ENCODE results near the gene LPIN1. TPM values are rescaled to one million over a fixed set of nuclear protein-coding genes. Genes with fewer than 3 reads are reported as not detected.

LPIN1 gene
- total RNA-seq, 1 experiment from 2014 or later: 13.5 TPM

DNA sequence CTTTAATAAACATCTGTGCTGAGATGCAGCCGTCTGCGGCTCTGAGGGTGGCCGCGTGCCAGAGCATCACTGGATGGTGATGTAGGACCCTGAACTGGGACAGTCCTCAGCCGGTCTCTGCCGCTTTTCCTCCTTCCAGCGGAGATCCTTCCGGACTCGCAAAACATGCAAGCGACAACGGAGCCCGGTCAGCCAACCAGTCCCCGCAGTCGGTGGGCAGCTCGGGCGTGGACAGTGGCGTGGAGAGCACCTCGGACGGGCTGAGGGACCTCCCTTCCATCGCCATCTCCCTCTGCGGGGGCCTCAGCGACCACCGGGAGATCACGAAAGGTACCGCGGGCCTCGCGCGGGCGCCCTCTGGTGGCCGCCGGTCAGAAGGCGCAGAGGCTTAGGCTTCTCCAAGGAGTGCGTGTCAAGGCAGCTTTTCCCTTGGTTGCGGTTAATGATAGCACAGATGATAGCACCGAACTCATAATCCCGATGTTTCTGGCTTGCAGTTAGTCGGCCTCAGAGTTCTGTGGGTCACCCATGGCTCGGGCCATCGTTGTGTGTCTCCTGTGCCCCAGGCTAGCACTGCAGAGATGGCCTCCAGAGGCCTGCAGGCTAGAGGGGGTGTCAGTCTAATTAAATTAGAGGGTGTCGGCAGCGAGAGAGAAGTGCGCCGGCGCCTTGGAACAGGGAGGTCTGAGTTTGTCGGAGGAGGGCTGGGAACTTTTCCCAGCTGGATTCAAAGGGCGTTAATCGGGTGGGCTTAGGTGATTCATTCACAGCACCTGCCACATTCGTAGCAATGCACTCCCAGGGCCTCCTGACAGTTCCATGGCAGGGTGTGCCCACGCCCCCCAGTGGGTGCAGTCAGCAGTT, 38.5 kb downstream of the LPIN1 start:
- DNase-seq (ENCODE audit: low read depth): peak; percentile 63

DNA sequence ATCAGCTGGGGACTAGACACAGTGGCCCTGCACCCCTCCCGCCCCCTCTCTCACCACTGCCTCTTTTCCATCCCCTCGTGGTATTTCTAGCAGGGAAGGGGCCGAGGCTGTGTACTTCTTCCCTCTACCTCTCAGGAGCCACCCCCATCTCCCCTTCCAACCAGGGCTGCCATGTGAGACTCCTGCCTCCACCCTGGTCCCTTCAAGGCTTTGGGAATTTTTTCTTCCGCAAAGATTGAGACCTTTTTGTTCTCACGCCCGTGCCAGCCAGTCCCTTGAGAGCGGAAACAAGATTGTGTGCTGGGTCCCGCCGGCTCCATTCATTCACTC, 39.1 kb downstream of the LPIN1 start:
- DNase-seq (ENCODE audit: low read depth): no peak

DNA sequence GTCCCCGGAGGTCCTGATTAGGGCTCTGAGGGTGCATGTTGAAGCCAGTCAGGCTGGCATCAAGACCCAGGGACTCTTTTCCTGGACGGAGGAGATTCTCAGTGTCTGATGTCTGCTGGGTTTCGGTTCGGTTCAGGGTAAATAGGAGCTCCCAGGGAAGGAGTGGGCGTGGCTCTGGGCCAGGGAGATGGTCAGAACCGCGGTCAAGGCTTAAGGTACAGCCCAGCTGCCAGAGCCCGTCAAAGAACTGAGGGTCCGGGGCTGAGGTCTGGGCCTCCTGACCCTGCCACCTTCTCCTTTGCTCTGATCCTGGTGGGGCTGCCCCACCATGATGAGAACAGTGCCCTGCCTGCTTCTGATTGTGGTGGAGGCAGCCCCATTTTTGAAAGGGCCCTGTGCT, 39.8 kb downstream of the LPIN1 start:
- no peak for DNase-seq (ENCODE audit: low read depth)

DNA sequence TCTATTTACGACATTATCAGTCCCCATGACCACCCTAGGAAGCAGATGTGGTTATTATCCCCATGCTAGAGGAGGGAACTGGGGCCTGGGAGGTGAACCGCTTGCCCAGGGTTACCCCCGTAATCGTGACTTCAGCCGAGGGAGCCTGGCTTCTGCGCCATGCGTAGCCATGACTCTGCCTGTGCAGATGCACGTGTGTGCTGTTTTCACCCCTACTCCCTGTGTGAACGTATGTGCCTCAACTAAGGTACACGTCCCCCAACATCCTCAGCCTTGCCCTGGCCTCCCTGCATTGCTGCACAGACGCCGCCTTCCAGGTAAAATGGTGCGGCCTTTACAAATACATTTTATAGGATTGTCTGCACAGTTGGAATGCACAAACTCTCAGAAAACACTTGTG, 40.2 kb downstream of the LPIN1 start:
- no peak for DNase-seq (ENCODE audit: low read depth)

DNA sequence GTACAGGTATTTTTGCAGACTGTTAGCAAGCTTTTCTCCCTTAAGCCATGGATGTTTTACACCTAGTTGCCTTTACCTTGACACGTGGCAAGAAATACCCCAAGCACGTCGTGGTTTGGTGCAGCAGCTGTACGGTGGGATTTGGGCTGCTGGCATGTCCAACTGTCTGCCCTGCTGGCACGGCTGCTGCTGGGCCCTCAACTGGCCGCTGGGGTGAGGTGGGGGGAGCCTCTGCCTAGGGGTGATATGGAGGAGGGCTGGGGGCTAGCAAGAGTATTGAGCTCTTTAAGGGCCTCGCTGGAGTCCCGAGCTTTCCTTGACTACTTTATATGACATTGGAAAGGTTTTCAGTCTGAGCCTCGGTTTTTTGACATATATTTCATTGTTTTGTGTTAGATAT, 41.6 kb downstream of the LPIN1 start:
- no peak for DNase-seq (ENCODE audit: low read depth)

DNA sequence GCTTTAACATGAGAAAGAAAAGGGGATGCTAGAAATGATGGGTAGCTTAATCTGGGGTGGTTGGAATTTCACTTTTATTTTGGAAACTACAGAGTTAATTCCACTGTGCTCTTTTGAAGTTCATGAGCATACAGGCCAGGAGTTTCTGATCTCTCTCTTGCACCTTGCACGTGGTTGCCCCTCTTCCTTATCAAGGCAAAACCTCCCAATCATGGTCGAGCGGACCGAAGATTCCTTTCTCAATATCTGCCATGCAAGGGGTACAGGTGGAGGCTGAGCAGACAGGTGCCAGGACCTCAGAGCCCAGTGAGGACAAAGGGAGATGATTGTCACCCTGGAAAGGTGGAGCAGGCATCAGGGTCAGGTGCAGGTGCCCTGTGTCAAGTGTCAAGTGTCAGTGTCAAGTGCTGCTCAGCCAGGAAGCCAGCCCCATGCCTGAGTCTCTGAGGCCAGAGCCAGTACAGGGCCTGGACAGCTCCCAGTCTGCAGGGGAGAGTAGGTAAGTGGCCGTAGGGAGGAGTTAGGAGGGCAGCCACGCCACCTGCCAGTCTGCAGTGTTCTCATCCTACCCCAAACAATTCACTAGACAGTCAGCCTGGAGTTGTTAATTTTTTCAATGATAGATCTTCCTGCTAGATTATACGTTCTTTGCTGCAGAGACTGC, 42.2 kb downstream of the LPIN1 start:
- DNase-seq (ENCODE audit: low read depth): no peak

DNA sequence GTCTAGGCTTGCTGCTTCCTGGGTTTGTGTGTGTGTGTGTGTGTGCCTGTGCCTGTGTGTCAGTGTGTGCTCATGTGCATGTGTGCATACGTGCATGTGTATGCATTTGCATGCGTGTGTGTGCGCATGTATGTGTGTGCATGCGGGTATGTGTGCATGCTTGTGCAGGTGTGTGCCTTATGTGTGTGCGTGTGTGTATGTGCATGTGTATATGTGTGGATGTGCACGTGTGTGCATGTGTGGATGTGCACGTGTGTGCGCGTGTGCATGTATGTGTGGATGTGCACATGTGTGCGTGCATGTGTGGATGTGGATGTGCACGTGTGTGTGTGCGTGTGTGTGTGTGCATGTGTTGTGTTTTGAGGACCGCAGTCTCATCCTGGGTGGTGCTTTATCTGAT, 42.8 kb downstream of the LPIN1 start:
- no peak for DNase-seq (ENCODE audit: low read depth)

DNA sequence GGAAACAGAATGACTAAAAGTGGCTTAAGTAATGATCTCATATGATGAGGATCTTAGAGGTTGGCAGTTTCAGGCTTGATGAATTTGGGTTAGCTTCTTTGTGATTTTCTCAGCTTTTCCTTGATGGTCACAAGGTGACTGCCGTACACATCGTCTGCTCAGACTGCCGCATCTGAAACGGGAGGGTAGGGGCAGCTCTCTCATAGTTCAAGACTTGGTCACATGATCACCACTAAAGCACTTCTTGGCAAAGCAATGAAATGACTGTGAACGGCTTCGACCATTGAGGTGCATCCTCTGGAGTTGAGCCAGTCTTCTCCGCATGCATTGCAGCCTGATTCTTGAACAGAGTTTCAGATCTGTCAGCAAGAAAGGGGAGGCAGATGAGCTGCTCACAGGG, 43.8 kb downstream of the LPIN1 start:
- no peak for DNase-seq (ENCODE audit: low read depth)

DNA sequence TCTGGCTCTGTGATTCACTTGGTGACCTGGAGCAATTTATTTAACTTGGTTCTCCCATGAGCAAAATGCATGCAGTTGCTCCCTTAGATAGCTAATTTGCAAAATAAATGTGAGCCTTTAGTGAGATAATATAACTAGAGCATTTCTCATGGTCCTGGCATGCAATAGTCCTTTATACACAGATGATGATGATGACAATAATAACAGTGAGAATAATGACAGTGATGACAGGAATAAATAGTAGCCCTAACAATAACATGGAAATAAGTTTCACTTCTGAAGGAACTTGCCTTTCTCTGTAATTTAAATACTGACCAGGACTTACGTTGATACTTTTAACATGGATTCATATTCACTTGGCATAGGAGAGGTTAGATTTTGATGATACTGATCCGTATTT, 49.2 kb downstream of the LPIN1 start:
- DNase-seq (ENCODE audit: low read depth): no peak

DNA sequence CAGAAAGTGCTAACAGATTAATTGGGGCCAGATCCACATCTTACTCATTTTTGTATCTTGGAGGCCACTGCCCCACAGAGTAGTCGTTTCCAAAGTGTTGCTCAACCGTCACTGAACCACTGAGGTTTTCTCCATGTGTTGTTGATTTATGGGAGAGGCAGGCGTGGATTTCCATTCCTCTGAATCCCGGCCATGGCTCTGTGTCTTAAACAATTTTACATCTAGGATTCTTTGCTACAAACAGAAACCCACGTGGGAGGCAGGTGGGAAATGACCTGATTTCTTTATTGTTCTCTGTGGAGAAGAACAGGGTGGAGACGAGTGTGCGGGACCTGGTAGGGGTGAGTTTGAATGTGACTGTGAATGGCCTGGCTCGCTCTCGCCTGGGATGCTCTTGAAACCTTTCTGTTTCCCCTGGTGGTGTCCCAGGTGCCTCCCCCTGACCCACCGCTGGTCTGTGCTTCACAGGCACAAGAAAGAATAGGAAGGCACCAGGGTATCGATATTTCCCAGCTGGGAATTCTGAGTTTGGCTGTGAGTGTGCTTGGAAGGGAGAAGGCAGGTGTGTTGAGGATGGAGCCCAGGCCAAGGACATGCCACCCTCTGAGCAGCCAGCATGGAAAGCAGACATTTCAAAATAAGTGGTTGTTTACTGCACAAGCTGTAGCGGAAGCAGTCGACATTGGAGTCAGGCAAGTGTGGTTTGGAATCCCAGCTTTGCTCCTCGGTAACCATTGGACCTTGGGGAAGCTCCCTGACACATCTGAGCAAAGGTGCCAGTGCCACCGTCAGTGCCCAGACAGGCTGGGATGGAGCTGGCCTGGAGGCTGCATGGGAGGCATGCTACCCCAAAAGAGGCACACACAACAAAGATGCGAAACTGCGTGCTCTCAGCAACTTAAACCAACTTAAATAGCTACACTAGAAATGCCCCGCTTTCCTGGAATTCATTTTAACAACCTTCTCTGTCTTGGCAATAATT, 50.0 kb downstream of the LPIN1 start:
- DNase-seq (ENCODE audit: low read depth): no peak

DNA sequence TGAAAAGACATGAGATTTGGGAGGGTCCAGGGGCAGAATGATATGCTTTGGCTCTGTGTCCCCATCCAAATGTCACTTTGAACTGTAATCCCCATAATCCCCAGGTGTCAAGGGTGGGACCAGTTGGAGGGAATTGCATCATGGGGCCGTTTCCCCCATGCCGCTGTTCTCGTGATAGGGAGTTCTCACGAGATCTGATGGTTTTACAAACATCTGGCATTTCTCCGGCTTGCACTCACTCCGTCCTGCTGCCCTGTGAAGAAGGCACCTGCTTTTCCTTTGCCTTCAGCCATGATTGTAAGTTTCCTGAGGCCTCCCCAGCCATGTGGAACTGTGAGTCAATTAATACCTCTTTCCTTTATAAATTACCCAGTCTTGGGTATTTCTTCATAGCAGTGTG, 51.4 kb downstream of the LPIN1 start:
- no peak for DNase-seq (ENCODE audit: low read depth)

DNA sequence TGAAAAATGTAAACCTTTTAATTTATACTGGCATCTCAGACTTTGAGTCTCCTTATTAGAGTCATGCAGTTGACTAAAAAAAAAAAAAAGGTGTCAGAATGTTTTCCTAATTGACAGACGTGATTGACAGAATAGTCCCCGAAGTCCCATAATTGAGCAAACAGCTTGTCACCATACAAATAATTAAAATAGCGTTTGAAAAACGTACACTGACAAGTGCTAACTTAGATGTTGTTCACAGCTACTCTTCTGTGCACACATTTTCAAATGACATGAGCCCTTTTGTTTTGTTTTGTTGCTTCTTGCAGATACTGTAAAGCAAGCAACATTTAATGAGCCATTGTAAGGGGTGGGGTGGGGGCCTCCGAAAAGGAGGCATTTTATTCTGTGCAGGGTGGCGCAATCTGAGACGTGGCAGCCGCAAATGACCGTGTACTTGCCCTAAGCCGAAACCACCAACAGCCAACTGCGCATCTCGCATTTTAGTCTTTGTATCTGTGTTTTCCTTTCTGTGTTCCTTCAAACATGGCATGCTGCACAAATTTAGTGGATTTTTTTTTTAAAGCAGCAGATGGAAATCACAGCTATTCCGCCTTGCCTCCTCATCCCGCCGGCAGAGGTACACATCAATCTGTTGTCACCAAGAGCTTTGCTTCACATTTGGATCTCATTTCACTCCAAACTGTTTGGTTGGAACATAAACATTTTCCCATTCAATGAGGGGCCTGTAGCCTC, 52.4 kb downstream of the LPIN1 start:
- DNase-seq (ENCODE audit: low read depth): no peak

DNA sequence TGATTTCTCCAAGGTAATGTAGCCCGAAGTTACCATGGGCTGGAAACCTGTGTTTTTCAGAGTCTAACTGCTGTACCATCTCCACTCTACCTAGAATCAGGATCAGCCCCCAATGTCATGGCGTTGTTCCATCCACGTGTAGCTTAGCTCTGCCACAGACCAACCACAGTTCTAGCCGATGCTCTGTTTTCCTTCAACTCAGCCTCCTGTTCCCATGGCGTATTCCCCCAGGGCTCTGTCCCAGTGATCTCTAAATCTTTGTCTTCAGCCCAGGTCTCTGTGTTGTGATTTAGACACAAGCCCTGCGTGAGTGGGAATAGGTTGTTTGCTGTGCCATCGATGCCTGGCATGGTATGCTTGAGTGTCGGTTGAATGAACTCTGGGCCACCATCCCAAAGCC, 53.4 kb downstream of the LPIN1 start:
- DNase-seq (ENCODE audit: low read depth): no peak

DNA sequence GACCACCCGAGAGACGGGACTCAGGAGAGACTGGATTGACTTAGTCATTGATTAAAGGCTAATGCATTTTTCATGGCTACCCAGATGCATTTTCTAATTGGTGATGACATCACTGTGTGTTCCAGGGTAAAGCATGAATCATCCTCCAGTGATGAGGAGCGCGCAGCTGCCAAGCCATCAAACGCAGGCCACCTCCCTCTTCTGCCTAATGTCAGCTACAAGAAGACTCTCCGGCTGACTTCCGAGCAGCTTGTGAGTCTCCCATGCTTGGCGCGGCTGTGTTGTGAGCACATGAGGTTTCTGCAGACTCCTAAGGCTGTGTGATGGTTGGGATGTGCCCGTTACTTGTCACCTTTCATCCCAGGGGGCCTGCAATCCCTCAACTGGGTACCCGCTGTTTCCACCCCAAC, 56.4 kb downstream of the LPIN1 start:
- DNase-seq (ENCODE audit: low read depth): peak; percentile 17

DNA sequence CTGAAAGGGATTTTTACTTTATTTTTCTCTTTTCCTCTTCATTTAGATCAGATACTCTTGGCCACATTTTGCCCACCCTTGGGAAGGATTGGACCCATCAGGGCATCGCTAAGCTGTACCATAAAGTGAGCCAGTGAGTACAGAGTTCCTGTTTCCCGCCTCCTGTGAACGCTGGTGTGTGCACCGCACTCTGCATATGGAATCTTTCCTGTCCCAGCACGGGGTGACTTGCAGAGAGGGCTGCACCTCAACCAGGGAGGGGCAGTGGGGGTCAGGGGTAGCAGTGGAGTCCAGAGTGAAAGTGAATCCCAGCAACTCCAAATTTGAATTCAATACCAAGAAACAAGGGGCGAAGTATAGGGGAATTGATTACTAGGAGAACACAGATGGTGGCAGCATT, 58.6 kb downstream of the LPIN1 start:
- no peak for DNase-seq (ENCODE audit: low read depth)

DNA sequence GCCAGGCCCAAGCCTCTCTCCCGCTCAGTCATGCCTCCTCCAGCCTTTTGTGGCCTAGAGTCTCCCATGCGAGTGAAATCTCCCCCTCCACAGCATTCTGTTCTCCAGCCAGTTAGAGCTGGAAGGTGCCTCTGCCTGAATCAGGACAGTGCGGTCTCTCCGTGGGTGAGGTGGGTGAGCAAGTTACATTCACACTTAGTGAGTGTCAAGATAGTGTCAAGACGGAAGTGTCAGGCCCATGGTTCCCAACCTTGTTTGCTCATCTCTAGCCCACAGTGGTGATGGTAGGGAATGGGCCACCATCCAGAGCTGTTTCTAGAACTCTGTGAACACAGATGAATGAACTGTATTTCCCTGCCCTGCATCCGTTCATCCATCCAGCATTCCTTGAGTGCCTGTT, 59.5 kb downstream of the LPIN1 start:
- DNase-seq (ENCODE audit: low read depth): no peak

DNA sequence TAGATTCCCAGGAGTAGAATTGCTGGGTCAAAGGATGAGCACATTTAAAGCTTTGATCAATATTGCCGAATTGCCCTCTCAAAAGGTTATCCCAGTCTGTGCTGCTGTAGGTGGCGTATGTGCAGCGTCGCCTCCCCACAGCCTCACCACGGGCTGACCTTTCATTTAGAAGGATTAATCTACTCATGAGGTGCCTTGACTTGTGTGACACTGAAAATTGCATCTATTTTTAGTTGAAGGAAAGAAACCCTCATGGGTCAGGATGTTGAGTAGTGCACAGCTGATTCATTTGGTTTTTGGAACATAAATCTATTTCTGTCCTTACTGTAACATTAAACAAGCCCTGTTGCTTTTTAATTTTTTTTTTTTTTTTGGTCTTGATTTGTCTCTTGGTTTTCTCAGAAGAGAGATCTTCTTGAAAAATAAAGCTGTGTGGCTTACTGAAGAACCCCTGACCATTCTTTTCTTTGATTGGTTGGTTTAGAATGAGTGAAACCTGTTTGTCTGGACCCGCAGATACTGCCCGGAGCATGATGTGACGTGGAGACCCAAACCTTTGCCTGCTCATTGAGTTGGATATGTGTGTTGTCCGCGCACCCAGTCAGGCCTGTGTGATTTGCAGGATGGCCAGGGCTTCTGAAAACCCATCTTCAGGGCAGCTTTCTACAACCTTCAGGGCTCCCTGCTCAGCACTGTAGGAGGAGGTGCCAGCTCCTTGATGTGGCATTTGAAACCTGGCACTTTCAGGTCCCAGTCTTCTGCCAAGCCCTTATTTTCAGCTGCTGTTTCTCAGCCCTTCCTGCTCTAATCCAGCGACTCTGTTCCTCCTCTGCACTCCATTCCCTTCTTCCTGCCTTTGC, 61.0 kb downstream of the LPIN1 start:
- no peak for DNase-seq (ENCODE audit: low read depth)

DNA sequence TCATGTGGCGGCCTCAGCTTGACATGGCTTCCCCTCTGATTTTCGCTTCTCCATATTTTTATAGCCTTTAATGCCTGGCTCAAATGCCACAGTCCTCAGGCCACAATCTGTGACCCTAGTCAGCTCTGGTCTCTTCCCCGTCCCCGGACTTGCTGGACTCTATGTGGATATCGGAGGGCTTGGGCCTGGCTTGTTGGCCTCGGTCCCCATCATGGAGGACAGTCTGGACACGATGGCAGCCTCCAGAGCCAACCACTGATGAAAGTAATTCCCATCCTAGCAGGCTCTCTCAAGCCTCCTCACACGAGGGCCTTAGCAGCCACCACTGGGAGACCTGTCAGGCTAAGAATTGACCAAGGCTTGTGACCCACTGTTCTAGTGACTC, 61.6 kb downstream of the LPIN1 start:
- DNase-seq (ENCODE audit: low read depth): no peak

DNA sequence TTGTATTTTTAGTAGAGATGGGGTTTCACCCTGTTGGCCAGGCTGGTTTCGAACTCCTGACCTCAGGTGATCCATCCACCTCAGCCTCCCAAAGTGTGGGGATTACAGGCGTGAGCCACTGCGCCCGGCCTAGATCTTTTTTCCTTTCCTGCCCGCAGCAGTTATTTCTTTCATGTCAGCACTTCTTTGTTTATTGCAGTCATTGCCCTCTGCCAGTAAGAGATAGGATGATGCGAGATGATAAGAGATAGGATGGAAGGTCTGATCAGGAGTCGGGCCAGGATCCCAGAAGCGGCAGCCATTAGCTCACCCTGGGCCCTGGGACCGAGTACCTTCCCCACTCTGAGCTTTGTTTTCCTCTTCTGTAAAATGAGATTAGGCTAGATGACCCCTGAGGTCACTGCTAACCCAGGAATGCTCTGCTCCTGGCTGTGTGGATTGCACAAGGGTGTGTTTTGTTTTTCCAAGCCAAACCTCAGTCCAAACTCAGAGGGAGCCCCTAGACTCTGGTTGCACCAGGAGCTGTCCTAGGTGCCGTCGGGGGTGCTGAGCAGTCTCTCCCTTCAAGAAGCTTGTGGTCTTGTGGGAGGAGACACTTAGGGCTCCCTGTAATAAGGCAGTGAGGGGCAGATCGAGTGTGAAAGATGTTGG, 63.3 kb downstream of the LPIN1 start:
- DNase-seq (ENCODE audit: low read depth): no peak

Measured in Daoy (cell line).